Tibial nerve (tissue), 4 donors: ENCODE data around the gene VAMP2. TPM values are rescaled to one million over a fixed set of nuclear protein-coding genes. Genes with fewer than 3 reads are reported as not detected.
"Not testable (repeated sequence)": the region's sequence is repeated elsewhere in the genome, so short reads cannot be mapped to it uniquely, and the experiment has no call there.

Experiments
- DNase-seq, 2 donors: peaks; one replicate each; pipeline ENCODE4 v3.0.0-alpha.2; 2019; ENCODE audit warnings: low spot score in 2 of 2
- H3K27ac ChIP-seq, 4 donors: fragments of 200-600 bp; sonication (generic) in 3 of 4; one replicate each; pipeline ENCODE4 v1.5.1; 2017 to 2019; ENCODE audit warnings: mild to moderate bottlenecking in 1 of 4
- H3K27me3 ChIP-seq, 2 donors: fragments of 200-600 bp; sonication (generic) in 1 of 2; one replicate each; pipeline versions ENCODE4 v1.5.1 to v1.6.0; 2017 to 2019
- H3K36me3 ChIP-seq, 3 donors: fragments of 200-600 bp; sonication (generic); one replicate each; pipeline ENCODE4 v1.5.1; 2018 to 2019
- H3K4me1 ChIP-seq, 4 donors: fragments of 200-600 bp; sonication (generic) in 3 of 4; one replicate each; pipeline ENCODE4 v1.5.1; 2017 to 2019
- H3K4me3 ChIP-seq, 4 donors: fragments of 200-600 bp; sonication (generic) in 3 of 4; one replicate each; pipeline ENCODE4 v1.5.1; 2017 to 2019; ENCODE audit warnings: mild to moderate bottlenecking in 1 of 4, moderate library complexity in 1 of 4
- H3K9me3 ChIP-seq, 4 donors: fragments of 200-600 bp; sonication (generic) in 3 of 4; one replicate each; pipeline ENCODE4 v1.5.1; 2017 to 2019
- EP300 ChIP-seq, 2 donors: sonication (generic); formaldehyde crosslinking; IDR thresholded peaks; one replicate each; pipeline ENCODE4 v1.6.1; 2017; ENCODE audit warnings: antibody characterized with exemption in 2 of 2, mild to moderate bottlenecking in 1 of 2
- POLR2A ChIP-seq, 2 donors: fragments of 450-650 bp; IDR thresholded peaks; one replicate each; pipeline ENCODE4 v1.6.1; 2017; ENCODE audit warnings: antibody characterized with exemption in 2 of 2, mild to moderate bottlenecking in 2 of 2, moderate library complexity in 2 of 2
- WGBS, 2 donors: methylation state at CpG; one replicate each; pipeline ENCODE4 v1.1.5; 2018; 5-methylcytosine and 5-hydroxymethylcytosine counted together
- total RNA-seq, 4 donors: library from RNA; depleted of rRNA; stranded (reverse); fragments of >200 nt; gene quantifications; one replicate each; pipeline ENCODE4 v1.1.0, GENCODE V29; 2016
- TF ChIP-seq, protein P1 (sequence below), 5 experiments: fragments of 200-600 bp in 3 of 5; fragments of 450-650 bp in 2 of 5; sonication (generic) in 3 of 5; IDR thresholded peaks; one replicate each; pipeline ENCODE4 v1.5.1; 2016 to 2019; ENCODE audit warnings: antibody characterized with exemption in 5 of 5, mild to moderate bottlenecking in 3 of 5, moderate library complexity in 2 of 5

The VAMP2 gene
- total RNA-seq, 4 donors from 2014 or later = 48.0 to 72.1 (median 59.0) TPM

- peak overlapping the region; percentile 77 to 98 (median 90) for H3K27ac ChIP-seq
These were observed 13.0 kb upstream of the VAMP2 start for GRCh38 chr17:8175795-8176196.

DNA sequence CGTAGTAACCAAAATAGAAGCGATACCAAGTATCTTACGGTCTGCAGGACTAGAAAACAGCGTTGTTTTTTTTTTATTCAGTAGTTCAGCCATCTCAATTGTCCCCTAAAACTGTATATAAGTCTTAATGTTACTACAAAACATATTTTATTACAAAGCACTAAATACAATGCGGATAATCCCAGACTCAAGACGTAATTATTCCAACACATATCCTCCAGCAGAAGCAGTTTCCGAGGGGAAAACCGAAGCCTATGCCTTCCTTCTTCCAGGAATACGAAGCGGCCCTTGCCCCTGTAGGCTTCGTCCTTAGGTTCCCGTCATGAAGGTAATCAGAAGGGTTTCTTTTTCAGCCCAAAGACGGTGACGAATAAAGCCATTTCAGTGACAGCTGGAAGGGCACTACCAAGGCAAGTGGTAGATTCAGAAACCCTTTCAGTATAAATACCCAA is 11.1 kb upstream of the VAMP2 start:
- H3K36me3 ChIP-seq = no peaks in the 10 kb centered on the region
- DNase-seq = no peak
- no peaks in the 10 kb centered on the region for H3K9me3 ChIP-seq
- peak overlapping the region; percentile 11 to 52 (median 32) for H3K4me3 ChIP-seq
- peak overlapping the region; percentile 69 to 98 (median 93) for H3K27ac ChIP-seq
- TF ChIP-seq EP300 (IDR thresholded peaks at IDR 0.05) (no peak), POLR2A (IDR thresholded peaks at IDR 0.05) (no peak)
- TF ChIP-seq, protein P1, sequence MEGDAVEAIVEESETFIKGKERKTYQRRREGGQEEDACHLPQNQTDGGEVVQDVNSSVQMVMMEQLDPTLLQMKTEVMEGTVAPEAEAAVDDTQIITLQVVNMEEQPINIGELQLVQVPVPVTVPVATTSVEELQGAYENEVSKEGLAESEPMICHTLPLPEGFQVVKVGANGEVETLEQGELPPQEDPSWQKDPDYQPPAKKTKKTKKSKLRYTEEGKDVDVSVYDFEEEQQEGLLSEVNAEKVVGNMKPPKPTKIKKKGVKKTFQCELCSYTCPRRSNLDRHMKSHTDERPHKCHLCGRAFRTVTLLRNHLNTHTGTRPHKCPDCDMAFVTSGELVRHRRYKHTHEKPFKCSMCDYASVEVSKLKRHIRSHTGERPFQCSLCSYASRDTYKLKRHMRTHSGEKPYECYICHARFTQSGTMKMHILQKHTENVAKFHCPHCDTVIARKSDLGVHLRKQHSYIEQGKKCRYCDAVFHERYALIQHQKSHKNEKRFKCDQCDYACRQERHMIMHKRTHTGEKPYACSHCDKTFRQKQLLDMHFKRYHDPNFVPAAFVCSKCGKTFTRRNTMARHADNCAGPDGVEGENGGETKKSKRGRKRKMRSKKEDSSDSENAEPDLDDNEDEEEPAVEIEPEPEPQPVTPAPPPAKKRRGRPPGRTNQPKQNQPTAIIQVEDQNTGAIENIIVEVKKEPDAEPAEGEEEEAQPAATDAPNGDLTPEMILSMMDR (IDR thresholded peaks at IDR 0.05) = no peak
- WGBS, 2 donors = 3 to 4% methylated on average over 14 of the region's 14 CpGs
- peaks cover 0 to 44% (median 22%) of the 10 kb centered on the region in 4 donors for H3K4me1 ChIP-seq
- no peaks in the 10 kb centered on the region for H3K27me3 ChIP-seq

More at GRCh38 chr17:8175795-8176196, 13.0 kb upstream of the VAMP2 start:
- 5 to 9% methylated on average over 11 of the region's 11 CpGs for WGBS, 2 donors
- no peaks in the 10 kb centered on the region for H3K9me3 ChIP-seq
- DNase-seq = no peak
- peaks cover 0 to 44% (median 22%) of the 10 kb centered on the region in 4 donors for H3K4me1 ChIP-seq
- H3K4me3 ChIP-seq = peak overlapping the region; percentile 60 to 67 (median 64)
- TF ChIP-seq POLR2A (IDR thresholded peaks at IDR 0.05) = no peak
- TF ChIP-seq, protein P1 (IDR thresholded peaks at IDR 0.05) = no peak
- no peak for TF ChIP-seq EP300 (IDR thresholded peaks at IDR 0.05)
- H3K27me3 ChIP-seq = no peaks in the 10 kb centered on the region
- H3K36me3 ChIP-seq = no peaks in the 10 kb centered on the region

DNA sequence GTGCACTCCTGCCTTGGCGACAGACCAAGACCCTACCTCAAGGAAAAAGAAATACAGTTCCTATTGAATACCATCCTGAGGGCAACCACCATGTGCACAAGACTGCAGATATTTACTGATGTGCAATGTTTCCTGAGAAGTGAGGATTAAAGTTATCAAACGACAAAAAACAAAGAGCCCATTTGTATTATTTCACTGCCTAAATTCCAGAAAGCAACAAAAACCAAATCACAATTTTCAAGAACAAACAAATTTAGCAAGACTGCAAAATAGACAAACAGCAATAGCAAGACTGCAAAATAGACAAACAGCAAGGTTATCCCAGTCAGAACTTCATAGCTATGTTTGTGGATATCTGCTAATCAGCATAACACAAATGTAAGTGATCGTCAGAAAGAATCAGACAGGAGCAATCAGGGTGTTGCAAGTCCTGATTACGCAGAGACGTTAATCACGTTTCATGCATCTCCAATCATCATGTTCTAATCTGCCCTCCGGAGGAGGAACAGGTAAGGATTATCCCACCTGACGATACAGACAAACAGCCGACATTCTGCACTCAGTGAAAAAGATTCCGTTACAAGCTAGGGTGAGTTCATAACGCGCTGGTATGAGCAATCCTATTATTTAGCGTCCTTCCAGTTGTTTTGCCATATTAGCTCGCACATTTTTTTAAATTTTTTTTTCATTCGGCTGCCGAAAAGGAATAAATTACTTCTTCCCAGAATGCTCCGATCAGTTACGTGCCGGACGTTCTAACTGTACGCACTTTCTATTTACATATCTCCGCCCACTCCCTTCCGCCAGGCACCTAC is 10.5 kb upstream of the VAMP2 start:
- 1% methylated on average over 23 of the region's 23 CpGs for WGBS, 2 donors
- H3K9me3 ChIP-seq = no peaks in the 10 kb centered on the region
- no peaks in the 10 kb centered on the region for H3K36me3 ChIP-seq
- H3K4me1 ChIP-seq = peaks cover 0 to 44% (median 22%) of the 10 kb centered on the region in 4 donors
- H3K27ac ChIP-seq = peak overlapping the region; percentile 69 to 98 (median 93)
- peak overlapping the region; percentile 11 to 52 (median 32) for H3K4me3 ChIP-seq
- no peaks in the 10 kb centered on the region for H3K27me3 ChIP-seq
- TF ChIP-seq, protein P1 (IDR thresholded peaks at IDR 0.05) = peak in 1 of 5 experiments; percentile 35
- TF ChIP-seq EP300 (IDR thresholded peaks at IDR 0.05) (peak; percentile 95 to 100), POLR2A (IDR thresholded peaks at IDR 0.05) (peak; percentile 98 to 100)
- peak; percentile 63 to 81 for DNase-seq

DNA sequence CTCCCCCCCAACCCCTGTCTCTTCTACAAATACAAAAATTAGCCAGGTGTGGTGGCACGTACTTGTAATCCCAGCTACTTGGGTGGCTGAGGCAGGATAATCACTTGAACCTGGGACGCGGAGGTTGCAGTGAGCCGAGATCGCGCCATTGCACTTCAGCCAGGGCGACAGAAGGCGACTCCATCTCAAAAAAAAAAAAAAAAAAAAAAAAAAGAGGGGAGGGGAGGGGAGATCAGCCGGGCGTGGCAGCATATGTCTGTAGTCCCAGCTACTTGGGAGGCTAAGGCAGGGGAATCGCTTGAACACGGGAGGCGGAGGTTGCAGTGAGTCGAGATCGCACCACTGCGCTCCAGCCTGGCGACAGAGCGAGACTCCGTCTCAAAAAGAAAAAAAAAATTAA is 7.4 kb upstream of the VAMP2 start:
- H3K4me1 ChIP-seq = peaks cover 0 to 27% (median 11%) of the 10 kb centered on the region in 4 donors
- H3K27me3 ChIP-seq, H3K36me3 ChIP-seq, H3K9me3 ChIP-seq, H3K4me3 ChIP-seq, DNase-seq, H3K27ac ChIP-seq: not testable (repeated sequence)
- 92% methylated on average over 19 of the region's 19 CpGs for WGBS, 2 donors

DNA sequence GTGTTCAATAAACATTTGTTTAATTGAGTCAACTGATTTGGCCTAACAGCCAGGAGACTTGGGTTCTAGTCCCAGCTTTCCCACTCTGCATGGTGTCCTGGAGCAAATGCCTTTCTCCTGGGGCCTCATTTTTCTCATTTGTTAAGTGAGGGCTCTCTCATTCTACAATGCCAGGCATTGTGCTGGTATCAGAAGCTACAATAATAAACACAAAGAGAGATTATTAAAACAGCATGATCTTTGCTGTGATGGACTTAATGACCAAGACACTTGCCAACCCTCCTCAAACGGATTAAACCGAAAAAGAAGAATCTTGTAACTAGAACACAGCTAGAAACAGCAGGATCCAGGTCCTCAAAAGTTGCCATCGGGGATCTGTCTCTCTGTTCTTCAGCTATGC is 4.8 kb upstream of the VAMP2 start:
- 36 to 49% methylated on average over 3 of the region's 3 CpGs for WGBS, 2 donors
- TF ChIP-seq EP300 (IDR thresholded peaks at IDR 0.05) (no peak), POLR2A (IDR thresholded peaks at IDR 0.05) (no peak)
- TF ChIP-seq, protein P1 (IDR thresholded peaks at IDR 0.05) = no peak

More for the DNA sequence above, 4.8 kb upstream of the VAMP2 start:
- Histone ChIP-seq H3K4me1 (peaks cover 0 to 24% (median 16%) of the 10 kb centered on the region in 4 donors), H3K36me3 (no peaks in the 10 kb centered on the region), H3K27ac (peak overlapping the region in 3 of 4 donors; percentile 13 to 57 (median 56)), H3K9me3 (no peaks in the 10 kb centered on the region), H3K4me3 (no peak overlapping the region), H3K27me3 (no peaks in the 10 kb centered on the region)
- DNase-seq = no peak
